Activated CD8-positive, alpha-beta memory T cell treated with anti-CD3 and anti-CD28 coated beads for 1 hour (primary cell): ENCODE measurements around the gene HDAC10.

ENCODE experiments used
- DNase-seq, 2 donors: peaks; one replicate each; pipeline ENCODE4 v3.0.0-alpha.2; 2020; ENCODE audit warnings: low read depth in 1 of 2; ENCODE audit errors: extremely low read depth in 1 of 2

Gene HDAC10

DNA sequence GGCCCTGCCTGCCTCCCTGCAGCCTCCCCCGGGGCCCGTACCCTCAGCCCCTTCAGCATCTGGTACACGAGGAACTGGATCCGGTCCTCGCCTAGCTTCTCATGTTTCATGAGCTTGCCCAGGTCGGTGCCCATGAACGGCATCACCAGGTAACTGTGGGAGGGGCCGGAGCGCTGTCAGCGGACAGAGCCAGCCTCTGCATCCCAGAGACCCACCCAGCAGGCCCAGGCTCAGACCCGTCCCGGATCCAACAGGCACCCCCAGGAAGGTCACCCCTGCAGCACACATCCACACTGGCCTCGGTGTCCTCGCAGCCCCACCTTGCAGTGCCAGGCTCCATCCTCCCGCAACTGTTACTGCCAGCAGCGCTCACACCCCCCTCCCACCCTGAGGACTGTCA lies 6.0 kb upstream of the HDAC10 start:
- no peak for DNase-seq

DNA sequence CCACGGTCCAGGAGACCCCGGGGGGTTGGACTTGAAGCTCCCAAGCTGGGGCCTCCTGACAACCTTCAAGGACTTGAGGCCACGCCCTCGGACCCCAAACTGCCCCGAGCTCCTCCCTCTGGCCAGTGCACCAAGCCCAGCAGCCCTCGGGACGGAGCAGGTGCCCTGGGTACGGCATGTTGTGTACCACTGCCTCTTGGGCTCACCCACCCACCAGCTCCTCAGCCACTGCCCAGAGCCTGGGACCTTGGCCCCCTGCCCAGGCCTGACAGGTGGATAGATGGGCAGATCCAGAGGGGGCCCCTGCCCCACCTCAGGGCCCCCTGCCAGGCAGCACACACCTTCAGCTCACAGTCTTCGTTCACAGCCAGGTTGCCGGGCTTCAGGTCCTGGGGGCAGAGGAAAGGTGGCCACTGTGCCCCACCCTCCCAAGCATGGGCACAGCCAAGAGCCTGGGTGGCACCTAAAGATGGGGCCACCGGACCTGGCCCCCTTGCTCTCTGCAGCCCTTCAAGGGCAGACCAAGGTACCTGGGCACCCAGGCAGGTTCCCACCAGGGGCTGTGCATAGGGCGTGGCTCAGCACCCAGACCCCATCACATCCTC lies 5.3 kb upstream of the HDAC10 start:
- DNase-seq = no peak

DNA sequence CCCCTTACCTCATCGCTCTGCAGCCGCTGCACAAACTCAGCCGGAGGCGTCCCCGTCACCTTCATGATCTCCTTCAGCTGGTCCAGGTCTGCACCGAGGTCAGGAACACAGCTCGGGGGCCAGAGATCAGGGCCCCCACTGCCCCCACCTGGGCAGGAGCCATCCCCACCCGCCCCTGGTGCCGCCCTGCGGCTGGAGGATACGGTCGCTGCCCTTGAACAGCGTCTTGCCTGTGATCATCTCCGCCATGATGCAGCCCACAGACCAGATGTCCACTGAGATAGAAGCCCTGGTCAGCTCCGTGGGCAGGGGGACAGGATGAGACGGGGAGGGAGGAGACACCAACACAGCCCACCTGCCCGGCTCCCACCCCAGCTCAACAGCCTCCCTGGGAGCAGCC lies 4.5 kb upstream of the HDAC10 start:
- DNase-seq = no peak

DNA sequence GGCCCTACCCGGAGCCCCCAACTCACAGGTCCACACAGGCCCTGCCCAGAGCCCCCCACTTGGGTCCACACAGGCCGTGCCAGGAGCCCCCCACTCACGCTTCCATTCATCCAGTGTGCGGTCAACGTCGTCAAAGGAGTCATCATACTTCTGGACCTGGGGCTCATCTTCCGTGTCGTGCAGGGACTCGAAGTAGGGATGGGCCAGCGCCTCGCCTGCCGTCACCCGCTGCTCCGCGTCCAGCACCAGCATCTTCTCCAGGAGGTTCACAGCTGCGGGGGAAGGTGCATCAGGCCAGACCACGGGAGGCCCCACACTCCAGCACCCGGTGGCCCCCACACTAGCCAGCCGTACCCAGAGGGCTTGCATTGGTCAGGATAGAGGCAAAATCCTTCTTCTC lies 4.0 kb upstream of the HDAC10 start:
- DNase-seq = no peak

DNA sequence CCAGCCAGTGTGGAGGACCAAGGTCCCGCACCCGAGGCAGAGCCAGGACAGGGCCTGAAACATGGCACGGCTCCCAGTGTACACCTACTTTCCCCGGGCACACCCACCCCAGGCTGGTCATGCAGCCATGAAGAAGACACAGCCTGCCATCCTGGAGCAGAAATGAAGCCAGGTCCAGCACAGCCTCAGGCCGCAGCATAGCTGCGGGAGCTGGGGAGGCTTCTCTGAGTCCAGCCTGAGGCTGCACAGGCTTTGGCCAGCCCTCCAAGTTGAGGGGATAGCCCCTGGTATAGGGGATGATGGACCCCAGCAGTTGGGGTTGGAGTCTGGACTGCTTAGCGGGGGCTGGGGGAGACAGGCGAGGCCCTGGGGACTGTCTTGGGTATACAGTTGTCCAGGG lies 2.9 kb upstream of the HDAC10 start:
- DNase-seq = no peak

DNA sequence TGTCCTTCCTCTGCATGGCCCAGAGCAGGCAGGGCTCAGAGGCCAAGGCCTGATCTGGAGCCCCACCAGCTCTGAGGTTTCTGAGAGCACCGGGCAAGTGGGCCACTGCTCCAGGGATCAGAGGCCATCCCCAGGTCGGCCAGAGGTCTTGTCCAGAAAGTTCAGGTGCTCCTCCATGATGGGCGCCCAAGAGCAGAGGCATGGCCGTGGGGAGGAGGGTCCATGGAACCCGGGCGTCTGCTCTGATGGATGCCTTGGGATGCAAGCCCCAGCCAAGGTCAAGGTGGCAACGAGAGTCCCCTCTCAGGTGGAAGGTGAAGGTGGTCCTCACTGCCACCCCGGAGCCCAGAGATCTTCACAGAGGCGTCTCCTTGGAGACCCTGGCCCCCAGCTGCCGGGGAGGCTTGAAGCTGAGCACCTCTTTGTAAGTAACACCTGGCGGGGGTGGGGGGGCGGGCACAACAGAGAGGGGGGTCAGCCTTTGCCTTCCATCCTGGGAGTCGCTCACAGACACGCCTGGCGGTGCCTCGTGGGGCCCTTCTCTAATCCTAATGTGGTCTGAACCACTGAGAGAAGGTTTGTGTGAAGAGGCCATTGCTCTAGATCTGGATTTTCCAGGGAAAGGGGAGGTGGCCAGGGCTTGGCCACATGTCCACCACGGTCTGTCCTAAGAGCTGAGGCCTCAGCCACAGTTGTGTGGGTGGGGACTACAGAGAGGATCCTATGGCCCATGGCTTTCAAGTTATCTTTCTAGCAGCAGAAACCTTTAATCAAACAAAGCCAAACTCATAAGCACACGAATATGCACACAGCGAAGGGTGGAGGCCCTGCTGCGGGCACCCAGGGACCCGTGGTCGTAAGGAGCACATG lies 2.2 kb upstream of the HDAC10 start:
- no peak for DNase-seq

DNA sequence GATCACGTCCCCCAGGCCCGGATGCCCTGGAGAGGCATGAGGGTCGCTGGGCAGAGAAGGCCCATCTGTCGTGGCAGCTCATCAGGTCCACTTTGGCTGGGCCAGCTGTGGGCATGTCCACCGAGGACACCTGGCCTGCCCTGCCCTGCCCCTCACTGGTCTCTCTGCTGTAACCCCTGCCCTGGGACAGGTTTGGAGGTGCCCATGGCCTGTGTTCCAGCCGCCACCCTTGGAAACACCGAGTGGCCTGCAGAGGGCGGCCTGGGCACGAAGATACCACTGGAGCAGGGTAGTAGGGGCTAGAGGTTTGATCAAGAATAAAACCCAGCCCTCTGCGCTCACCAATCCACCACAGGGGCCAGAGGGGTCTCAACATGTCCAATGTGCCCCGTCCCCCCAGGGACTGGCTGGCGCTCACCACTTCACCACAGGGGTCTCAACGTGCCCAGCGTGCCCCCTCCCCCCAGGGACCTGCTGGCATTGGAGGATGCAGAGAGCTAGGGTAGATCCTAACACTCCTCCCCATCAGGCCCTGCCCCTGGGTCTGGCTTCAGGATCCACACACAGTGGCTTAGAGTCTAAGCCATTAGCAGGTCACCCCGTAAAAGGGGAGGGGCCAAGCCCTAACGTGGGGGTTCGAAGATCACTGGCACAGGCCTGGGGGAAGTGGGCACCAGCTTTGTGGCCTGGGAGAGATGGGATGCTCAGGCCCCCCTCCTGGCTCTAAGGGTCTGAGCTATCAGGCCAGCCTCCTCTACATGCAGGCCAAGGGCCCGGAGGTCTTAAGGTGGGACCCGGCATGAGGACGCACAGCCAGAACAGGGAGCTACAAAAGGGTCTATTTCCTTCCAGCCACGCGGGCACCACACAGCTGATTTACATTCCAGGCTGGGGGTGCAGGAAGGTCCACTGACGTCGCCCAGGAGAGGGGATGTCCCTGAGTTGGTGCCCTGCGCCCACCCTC lies 1.3 kb upstream of the HDAC10 start:
- DNase-seq = peak in 1 of 2 donors; percentile 62

DNA sequence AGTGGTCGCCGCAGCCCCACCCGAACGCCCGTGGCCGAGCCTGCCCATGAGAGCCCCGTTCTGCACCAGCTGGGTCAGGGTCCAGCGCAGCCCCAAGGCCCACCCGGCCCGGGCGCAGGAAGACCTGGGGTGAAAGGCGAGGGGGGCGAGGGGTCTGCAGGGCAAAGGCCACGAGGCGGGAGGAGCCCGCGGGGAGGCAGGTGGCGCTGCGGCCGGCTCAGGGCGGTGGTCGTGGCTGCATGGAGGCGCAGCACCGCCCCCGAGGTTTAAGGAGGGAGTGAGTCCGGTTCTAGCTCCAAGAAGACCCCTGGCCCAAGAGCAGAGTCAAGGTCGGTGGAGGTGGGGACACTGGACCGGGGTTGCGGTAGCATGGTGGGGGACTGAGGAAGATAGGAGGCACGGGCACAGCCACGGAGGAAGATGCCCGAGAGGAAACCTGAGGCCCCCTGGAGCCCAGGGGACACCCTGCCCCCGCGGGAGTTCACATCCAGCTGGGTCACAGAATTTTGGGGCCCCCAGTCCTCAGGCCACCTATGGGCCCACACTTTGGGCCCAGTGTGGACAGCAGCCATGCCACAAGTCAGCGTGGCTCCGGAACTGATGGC lies 514 bp upstream of the HDAC10 start:
- no peak for DNase-seq

DNA sequence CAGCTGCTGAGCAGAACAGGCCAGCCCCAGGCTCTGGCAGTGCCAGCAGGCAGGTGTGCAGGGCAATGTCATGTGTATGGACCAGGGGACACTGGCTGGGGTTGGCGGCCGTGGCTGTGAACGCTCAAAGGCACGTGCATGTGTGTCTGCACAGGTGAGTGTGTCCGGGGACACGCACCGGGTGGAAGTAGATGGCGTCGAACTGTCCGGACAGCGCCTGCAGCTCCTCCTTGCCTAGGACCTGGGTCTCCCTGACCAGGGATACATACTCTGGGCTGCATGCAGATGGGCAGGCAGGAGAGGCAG lies 863 bp downstream of the HDAC10 start:
- DNase-seq = no peak

DNA sequence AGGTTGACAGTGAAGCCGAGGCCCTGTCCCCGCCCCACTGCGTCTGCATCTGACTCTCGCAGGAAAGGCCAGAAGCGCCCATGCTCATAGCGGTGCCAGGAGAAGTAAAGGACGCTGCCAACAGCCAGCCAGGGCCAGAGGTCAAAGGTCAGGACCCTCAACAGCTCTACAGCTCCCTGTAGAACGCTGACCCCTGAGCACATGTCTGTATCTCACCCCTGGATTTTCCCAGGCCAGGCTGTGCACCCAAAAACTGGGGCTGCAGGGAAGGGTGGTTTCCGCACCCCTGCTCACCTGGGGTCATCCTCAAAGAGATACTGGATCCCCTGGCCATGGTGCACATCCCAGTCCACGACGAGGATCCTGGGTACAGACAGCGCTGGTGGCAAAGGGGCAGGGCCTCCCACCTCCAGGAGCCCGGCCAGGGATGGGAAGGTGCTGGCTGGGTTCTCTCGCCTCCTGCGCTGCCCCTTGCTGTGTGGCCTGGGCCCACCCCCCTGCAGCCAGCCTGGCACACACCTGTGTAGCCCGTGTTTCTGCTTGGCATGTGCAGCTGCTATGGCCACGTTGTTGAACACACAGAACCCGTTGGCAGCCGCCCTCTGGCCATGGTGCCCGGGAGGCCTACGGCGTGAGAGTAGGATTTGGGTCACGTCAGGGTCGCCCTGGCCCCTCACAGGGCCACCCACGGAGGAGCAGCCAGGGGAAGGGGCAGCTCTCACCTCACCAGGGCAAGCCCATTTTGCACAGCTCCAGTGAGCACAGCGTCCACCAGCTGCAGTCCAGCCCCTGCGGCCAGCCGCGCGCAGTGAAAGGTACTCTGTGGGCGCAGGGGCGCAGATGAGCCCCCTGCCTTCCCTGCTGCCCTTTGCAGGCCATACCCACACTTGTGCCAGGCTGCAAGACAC lies 1.5 kb downstream of the HDAC10 start:
- no peak for DNase-seq

DNA sequence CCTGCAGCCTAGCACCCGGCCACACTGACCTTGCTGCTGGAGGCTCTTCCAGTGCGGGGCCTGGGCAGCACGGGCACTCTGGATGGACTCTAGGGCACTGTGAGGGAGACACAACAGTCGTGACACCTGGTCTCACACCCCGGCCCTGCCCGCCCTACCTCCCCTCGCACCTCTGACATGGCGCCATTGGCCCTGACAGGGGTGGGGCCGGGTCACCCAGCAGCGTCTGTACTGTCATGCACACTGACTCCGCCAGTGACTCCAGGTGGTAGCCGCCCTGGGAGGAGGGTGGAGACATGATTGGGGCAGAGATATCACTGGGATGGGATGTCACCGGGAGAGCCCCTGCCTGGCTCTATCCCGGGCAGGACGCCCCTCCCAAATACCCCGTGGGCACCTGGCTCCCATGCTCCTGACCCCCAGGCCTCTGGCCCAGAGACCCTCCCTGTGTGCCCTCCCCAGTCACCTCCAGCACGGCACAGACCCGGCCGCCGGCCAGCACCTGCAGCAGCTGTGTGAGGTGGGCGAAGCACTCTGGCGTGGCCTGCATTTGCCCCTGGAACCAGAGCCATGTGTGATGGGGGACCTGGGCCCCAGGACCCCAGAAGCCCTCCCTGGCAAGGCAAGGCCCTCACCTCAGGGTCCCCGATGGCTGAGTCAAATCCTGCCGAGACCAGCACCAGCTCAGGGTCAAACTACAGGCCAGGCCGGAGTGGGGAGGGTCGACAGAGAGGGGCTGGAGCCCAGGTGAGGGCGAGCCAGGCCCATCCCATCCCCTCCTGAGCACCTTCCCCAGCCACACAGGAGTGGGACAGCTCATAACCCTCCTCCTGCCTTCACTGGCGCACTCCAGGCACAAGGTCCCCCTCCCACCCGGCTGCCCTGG lies 2.6 kb downstream of the HDAC10 start:
- no peak for DNase-seq

DNA sequence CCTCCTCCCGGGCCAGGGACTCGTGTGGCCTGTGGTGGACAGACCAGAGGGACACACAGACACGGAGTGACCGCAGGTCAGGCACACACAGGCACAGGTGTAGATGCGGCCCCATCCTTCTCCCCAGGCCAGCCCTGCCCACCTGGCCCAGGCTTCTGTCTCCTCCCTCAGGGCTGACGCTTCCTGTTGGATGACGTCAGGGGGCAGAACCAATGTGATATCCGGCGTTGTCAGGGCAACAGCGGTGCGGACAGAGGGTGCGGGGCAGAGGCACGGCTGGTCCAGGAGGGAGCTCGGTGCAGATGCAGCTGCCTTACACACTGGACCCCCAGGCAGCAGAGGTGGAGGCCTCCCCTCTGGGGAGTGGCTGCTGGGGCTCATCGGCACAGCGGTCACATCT lies 3.3 kb downstream of the HDAC10 start:
- no peak for DNase-seq

DNA sequence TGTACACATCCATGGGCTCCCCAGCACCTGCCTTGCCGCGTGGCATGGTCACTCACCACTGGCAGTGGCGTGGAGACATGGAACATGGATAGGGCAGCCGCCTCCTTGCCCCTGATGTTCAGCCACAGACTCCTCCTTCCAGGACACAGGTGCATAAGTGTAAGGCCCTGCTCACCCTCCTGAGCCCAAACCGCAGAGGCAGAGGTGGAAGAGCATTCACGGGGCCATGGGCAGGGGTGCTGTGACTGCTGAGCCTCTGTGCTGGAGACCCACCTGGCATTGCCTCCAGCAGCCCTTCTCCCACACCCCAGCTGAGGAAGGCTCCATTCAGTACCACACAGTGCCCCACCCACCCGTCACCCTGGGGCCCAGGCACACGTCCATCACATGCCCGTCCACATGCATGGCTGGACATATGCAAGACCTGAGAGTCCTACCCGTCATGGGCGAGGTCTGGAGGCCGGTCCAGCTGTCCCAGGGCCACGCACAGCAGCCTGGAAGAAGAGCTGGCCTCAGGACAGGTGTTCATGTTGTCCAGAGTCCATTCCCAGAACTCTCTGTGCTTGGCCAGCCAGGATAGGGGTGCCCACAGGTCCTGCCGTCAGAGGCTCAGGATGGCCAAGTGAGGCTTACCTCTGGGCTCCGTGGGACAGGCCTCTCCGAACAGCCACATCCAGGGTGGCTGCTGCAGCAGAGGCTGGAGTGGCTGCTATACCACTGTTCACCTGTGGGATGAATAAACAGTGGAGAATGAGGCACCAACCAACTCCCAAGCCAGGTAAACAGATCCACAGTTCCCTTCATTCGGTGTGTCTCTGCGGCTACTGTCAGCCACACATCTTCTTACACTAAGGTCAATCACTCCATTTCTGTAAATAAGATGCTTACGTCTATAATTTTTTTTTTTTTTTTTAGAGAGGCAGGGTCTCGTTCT lies 4.6 kb downstream of the HDAC10 start:
- DNase-seq = no peak

DNA sequence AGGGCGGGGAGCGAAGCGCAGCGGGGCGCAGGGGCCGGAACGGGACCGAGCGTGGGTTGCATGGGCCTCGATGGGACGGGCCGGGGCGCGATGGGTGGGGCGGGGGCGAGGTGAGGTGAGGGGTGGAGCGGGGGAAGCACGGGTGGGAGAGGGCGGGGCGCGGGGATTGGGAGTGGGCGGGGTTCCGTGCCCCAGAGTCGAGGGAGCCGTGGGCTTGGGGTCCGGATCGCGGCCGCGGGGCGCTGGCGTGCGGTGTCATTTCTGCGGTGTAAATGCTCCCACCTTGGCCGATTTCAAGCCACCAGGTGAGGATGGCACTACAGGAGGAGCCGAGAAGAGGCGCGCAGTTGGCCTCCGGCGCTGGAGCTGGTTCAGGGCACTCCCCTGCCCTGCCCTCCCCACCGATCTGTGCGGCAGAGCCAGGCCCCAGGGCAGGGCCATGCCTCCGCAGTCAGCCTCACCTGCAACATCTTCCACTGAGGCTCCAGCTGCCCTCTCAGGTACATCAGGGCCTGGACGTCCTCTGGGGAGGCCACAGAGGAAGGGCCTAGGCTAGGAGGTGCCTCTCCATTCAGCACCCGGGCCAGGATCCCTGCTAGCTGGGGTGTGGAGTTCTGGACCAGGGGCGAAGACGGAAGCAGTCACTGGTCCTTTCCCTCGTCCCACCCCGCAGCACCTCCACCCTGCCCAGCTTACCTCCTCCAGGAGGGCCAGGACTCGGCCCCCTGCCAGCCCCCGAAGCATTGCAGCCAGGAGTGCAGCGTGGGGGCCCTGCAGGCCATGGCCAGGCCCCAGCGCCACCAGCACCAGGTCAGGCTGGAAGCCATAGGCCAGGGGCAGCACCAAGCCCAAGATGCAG lies 5.6 kb downstream of the HDAC10 start:
- no peak for DNase-seq

DNA sequence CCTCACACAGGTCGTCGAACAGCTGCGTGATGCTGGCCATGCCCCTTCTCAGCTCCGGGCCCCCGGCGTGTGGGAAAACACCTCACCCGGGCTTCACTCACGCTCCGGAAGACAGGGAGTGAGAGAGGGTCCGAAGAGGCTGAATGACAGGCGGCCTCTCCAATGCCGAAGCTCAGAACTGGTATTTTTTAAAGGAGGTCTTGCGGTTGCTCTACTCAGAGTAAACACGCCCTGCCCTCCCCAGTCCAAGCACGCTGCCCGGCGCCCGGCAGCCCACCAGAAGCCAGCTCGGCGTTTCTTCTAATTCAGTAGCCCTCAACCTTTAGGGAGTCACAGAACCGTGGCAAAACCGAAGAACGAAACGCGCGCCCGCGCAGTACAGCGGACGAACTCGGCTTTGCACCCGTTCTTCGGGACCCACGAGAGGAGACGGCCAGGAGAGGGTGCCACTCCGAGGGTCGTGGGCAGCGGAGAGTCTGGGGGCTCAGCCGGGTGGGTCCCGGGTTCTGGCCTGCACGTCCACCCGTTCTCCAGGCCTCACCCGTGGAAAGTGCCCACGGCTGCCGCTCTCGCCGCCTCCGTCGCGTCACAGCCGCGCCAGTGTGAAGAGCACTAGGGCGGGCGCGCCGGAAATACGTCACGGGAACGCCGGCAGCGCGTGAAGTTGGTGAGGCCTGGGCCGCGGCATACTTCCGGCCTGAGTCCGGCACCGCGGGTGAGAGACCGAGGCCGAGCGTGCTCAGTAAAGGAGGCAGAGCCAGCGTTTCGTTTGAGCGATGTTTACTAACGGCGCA lies 6.4 kb downstream of the HDAC10 start, which contains the start of gene TUBGCP6:
TSS of gene TUBGCP6 (minus strand) at position 604 of the 794 bp plus-strand sequence. CDS start at position 40, 564 bp downstream.
- peak; percentile 72 to 92 for DNase-seq
